OCI-LY1 (cell line): ENCODE data around the gene MYO5C.

Experiments
- CTCF ChIP-seq: fragments of 200-600 bp; sonication (generic), shearing (Covaris generic); IDR thresholded peaks from 2 replicates; pipeline ENCODE4 v1.5.1; 2017; ENCODE audit warnings: mild to moderate bottlenecking, antibody characterized with exemption, low read length, moderate library complexity, mixed read lengths
- EZH2 ChIP-seq: fragments of 200-600 bp; sonication (generic), shearing (Covaris generic); IDR thresholded peaks from 2 replicates; pipeline ENCODE4 v1.8.0; 2017; ENCODE audit warnings: borderline replicate concordance, mixed run types, mild to moderate bottlenecking, antibody characterized with exemption, low read length, moderate library complexity, mixed read lengths

GRCh38 chr15:52282418-52282817, 13.2 kb downstream of the MYO5C start:
- no peak for TF ChIP-seq CTCF
- no peak for TF ChIP-seq EZH2
